ENCODE measurements around the gene IMP3. TPM values are rescaled to one million over a fixed set of nuclear protein-coding genes. Genes with fewer than 3 reads are reported as not detected.

The IMP3 gene
- total RNA-seq, 1 donor from 2014 or later = 89.4 TPM

DNA sequence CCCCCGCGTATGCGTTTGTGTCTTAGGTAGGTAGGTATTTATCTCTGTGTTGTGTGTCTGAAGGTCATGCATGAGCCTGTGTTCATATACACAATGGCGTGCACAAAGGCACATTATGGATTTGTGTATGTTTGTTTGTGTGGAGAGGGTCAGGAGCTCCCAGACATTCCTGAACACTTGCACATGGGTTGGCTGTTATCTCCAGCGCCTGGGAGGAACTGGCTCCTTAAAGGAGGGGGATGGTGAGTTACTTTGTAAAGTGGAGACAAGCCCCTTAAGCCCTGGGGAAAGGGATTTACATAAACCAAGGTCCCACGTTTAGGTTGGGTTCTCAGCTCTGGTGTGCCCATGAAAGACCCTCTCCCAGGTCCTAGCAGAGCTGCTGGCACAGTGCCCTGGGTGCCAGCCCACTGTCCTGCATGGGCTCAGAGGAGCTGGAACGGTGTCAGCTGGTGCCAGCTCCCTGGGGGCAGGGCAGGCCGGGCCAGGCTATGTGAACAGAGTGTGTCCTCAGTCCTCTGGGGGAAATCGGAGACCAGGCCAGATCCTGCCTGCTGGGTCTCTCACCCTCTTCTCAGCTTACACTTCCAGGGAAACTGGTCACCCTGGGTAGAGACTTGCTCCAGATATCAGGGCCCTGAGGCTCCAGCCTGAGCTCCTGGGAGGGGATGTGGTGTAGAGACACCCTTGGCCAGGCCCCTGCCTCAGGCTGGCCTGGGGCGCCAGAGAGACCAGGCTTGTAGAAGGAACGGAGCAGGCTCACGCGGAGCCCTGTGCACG, 32.8 kb upstream of the IMP3 start:
- intact Hi-C loops (cut with micrococcal nuclease) = no loop called here

- intact Hi-C loops (cut with micrococcal nuclease) = no loop called here
Measured at GRCh38 chr15:75671730-75672602, 31.9 kb upstream of the IMP3 start.

DNA sequence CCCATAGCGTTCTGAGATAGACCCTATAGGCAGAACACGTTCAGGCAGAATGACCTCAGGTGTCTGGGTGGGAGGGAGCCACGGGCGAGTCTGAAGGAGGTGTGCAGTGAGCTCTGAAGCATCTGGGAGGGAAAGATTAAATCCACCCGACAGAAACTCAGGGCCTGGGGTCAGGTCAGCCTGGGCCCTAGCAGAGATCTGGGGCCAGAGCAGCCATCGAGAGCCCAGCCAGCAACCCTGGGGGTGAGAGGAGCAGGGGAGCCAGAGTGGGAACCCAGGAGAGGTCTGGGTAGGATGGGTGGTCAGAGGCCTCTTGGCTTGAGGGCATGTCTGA, 29.8 kb upstream of the IMP3 start:
- intact Hi-C loops (cut with micrococcal nuclease) = no loop called here

- intact Hi-C loops (cut with micrococcal nuclease) = no loop called here
Measured at GRCh38 chr15:75669191-75669878, 29.3 kb upstream of the IMP3 start.

DNA sequence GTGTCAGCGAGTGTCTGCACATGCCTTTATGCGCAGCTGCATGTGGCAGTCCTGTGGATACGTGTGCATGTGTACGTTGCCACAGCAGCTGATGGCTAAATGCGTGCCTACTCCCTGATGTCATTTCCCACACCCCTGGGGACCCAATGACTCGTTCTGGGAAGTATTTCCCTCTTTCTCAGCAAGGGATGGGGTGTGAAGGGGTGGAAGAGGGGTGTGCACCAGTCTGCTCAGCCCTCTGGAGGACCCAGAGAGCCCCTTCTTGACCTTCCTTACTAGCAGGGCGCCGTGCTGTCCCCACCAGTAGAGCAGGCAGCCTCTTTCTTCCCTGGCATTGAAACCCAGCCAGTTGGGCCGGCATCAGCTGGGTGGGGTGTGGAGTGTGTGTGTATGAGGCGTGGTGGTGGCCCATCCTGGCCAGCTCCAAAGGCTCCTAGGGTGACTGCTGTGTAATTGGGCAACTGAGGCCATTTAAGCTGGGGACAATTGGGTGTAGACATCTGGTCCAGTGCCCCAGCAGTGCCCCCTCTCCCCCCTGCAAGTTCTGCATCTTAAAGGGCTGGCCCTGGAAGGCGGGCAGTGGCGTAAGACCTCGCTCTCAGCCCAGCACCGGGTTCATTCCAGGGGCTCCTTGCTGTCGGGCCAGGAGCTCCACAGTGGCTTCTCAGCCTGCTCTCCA, 26.9 kb upstream of the IMP3 start:
- intact Hi-C loops (cut with micrococcal nuclease) = no loop called here

- intact Hi-C loops (cut with micrococcal nuclease) = no loop called here
Measured at GRCh38 chr15:75663931-75664421, 24.0 kb upstream of the IMP3 start.

- intact Hi-C loops (cut with micrococcal nuclease) = no loop called here
Measured at GRCh38 chr15:75662823-75663519, 22.9 kb upstream of the IMP3 start.

- intact Hi-C loops (cut with micrococcal nuclease) = no loop called here
Measured at GRCh38 chr15:75661756-75662140, 21.7 kb upstream of the IMP3 start.

DNA sequence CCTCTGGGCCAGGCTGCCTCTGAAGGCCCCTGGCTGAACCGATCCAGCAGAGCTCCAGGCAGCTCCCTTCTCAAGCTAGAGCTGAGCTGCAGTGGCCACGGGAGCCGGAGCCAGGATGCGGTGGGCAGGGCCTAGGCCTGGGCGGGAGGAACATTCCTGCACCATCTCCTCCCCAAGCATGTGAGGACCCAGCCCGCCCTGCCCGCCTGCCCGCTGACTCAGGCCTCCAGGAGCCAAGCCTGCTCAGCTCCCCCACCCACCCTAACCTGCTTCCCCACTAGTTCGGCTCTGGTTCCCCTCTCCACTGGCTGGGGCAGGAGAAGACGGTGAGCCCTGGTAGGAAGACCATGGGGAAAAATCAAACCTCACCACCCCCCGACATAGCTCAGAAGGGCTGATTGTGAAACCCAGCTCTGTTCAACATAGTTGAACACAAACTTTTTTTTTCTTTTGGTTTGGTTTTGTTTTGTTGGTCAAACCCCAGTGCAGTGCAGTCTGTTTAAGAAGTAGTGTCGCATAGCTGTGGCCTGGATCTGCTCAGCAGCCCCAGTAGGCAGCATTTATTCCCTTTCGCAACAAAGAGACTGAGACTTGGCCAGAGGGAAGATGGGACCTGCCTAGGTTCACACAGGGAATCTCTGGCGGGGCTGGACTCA, 21.2 kb upstream of the IMP3 start:
- intact Hi-C loops (cut with micrococcal nuclease) = no loop called here

DNA sequence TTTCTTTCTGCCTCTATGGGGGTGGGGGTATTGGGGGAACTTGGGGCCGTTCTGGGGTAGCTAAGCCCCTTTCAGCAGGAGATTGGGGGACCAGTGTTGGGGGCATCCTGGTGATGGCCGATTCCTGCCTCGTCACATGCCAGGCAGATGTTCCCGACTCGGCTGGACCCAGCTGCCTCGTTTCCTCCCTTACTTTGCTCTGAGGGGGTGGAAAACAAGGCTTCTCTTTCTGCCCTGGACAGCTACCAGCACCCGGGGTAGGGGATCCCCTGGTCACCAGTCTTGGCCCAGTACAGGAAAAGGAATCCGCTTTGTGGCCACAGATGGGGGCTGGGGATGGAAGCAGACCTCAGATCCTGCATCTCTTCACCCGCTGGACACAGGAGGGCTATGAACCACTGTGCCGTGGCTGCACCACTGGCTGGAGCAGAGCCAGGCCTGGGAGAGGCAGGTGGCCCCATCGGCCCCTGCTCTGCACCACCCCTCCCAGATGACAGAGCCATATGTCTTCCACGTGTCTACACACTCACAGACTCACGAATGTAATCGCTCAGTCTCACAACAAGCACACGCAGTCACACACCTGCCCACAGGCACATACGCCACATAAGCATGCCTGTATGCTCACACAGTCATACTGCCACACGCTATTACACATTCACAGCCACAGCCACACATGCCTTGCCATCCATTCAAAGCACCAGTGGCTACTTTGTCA, 20.1 kb upstream of the IMP3 start:
- intact Hi-C loops (cut with micrococcal nuclease) = no loop called here

GRCh38 chr15:75659141-75659771, 19.2 kb upstream of the IMP3 start:
- intact Hi-C loops (cut with micrococcal nuclease) = no loop called here

- intact Hi-C loops (cut with micrococcal nuclease) = no loop called here
Measured at GRCh38 chr15:75656813-75657212, 16.8 kb upstream of the IMP3 start.

DNA sequence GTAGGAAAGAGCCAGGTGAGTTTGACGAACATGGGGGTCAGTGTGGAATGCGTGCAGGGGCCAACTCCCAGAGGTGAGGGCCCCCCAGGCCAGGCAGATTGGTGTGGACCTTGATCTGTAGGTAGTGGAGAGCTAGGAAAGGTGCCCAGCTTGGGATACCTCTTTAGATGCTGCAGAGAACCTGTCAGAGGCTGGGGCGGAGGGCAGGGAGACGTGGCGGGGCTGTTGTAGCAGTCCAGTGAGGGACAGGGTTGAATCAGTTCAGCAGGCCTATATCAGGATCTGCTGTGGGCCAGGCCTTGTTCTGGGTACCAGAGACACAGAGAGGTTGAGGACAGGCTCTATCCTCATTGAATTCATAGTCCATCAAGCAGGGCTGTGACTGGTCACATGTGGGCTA, 16.3 kb upstream of the IMP3 start:
- intact Hi-C loops (cut with micrococcal nuclease) = no loop called here

DNA sequence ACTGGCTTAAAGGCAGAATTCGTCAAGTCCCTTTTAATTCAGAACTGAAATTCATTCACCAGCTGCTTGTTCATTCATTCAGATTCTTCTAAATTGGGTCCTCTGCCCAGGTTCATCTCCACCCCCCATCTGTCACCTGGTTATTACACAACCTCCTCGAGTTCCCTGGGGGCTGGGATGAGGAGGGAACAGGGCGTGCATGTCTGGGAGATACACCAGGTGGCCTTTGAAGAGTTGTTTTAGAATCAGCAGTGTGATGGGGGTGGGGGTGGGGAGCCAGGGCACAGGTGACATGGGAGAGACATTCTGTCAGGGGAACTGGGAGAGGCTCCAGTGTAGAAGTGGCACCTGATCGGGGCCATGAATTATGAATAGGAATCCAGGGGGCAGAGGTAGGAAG, 15.9 kb upstream of the IMP3 start:
- intact Hi-C loops (cut with micrococcal nuclease) = no loop called here

DNA sequence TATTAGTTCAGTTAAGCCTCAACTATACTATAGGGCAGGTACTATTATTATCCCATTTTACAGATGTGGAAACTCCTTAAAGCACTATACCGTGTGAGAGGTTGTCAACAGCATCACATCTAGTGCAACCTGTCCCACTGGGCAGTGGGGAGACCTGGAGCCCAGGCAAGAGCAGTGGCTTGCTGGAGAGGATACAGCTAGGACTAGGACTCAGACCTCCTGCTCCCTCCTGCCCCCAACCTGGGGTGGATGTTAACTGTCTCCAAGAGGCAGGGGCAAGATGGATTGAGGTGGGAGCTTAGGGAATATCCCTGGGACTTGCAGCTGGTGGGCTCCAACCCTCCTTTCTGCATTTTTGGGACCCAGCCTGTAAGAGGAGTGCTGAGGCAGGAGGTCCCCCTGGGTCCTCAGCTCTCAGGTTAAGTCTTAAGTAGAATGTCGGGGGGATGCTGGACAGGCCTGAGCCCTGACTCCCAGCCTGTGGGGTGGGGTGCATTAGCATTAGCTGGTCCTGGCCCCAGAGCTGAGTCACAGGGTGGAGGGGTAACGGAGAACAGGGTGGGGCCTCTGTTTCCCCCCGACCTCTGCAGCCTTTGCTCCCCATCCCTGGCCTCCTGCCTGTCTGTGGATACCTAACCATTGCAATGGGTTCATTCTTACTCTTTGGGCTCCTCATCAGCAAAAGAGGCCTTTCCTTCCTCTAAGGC, 14.3 kb upstream of the IMP3 start:
- intact Hi-C loops (cut with micrococcal nuclease) = no loop called here

DNA sequence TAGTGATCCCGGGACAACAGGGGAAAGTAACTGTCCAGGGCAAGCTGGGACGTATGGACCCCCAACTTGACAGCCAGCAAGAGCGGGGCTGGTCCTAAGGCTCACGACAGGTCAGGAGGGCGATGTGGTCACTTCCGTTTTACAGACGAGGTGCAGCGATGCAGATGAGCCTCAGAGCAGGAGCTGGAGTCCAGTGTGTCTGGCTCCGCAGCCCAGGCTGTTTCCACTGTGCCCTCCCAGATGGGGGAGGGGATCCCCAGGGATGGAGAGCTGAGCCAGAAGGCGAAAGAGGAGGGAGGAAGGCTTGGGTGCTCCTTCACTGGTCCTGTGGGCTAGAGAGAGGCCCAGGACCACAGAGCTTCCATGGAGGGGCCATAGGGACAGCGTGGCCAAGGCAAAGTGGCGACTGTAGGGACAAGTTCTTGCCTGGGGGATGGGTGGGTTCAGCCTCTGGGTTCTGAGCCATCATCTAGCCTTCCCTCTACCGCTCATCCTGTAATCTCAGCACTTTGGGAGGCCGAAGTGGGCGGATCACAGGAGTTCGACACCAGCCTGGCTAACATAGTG, 13.4 kb upstream of the IMP3 start:
- intact Hi-C loops (cut with micrococcal nuclease) = no loop called here

GRCh38 chr15:75651810-75652543, 12.0 kb upstream of the IMP3 start:
- intact Hi-C loops (cut with micrococcal nuclease) = no loop called here
